Measurements from ENCODE around the gene DUSP14. TPM values are rescaled to one million over a fixed set of nuclear protein-coding genes. Genes with fewer than 3 reads are reported as not detected.
"Not testable (repeated sequence)": the region's sequence is repeated elsewhere in the genome, so short reads cannot be mapped to it uniquely, and the experiment has no call there.

DUSP14 gene
- total RNA-seq, 1 donor from 2014 or later, result 16.0 TPM

- no peak overlapping the region for H3K4me3 Mint-ChIP-seq
- no peak overlapping the region for H3K27ac Mint-ChIP-seq
- no peaks in the 10 kb centered on the region for H3K9me3 Mint-ChIP-seq
- H3K36me3 Mint-ChIP-seq, result peaks cover 5% of the 10 kb centered on the region
- no peak for DNase-seq (ENCODE audit: extremely low spot score, unreplicated experiment)
- no peaks in the 10 kb centered on the region for H3K27me3 Mint-ChIP-seq
- TF ChIP-seq CTCF (conservative IDR thresholded peaks at IDR 0.05), result no peak
- H3K4me1 Mint-ChIP-seq (ENCODE audit: unreplicated experiment), result peaks cover 5% of the 10 kb centered on the region
These were observed 15.6 kb downstream of the DUSP14 start for GRCh38 chr17:37505333-37505732.

- Mint-ChIP-seq H3K27me3 (no peaks in the 10 kb centered on the region), H3K9me3 (no peaks in the 10 kb centered on the region), H3K4me1 (ENCODE audit: unreplicated experiment) (peaks cover 5% of the 10 kb centered on the region), H3K27ac (no peak overlapping the region), H3K4me3 (no peak overlapping the region), H3K36me3 (peaks cover 5% of the 10 kb centered on the region)
- TF ChIP-seq CTCF (conservative IDR thresholded peaks at IDR 0.05), result peak; percentile 70
- no peak for DNase-seq (ENCODE audit: extremely low spot score, unreplicated experiment)
These were observed 17.0 kb downstream of the DUSP14 start for GRCh38 chr17:37506678-37507077.

- H3K9me3 Mint-ChIP-seq, result no peaks in the 10 kb centered on the region
- no peak overlapping the region for H3K27ac Mint-ChIP-seq
- H3K4me3 Mint-ChIP-seq, result no peak overlapping the region
- DNase-seq (ENCODE audit: extremely low spot score, unreplicated experiment), result no peak
- H3K4me1 Mint-ChIP-seq (ENCODE audit: unreplicated experiment), result peaks cover 7% of the 10 kb centered on the region
- H3K36me3 Mint-ChIP-seq, result peaks cover 5% of the 10 kb centered on the region
- H3K27me3 Mint-ChIP-seq, result no peaks in the 10 kb centered on the region
- TF ChIP-seq CTCF (conservative IDR thresholded peaks at IDR 0.05), result no peak
These were observed 17.4 kb downstream of the DUSP14 start for GRCh38 chr17:37507111-37507510.

GRCh38 chr17:37510056-37510455 is 20.4 kb downstream of the DUSP14 start:
- TF ChIP-seq CTCF (conservative IDR thresholded peaks at IDR 0.05), result no peak
- peaks cover 5% of the 10 kb centered on the region for H3K36me3 Mint-ChIP-seq

GRCh38 chr17:37511642-37512041 is 22.0 kb downstream of the DUSP14 start:
- H3K4me3 Mint-ChIP-seq; DNase-seq (ENCODE audit: extremely low spot score, unreplicated experiment); H3K4me1 Mint-ChIP-seq (ENCODE audit: unreplicated experiment); H3K27me3 Mint-ChIP-seq; H3K27ac Mint-ChIP-seq; H3K9me3 Mint-ChIP-seq; H3K36me3 Mint-ChIP-seq: not testable (repeated sequence)

More at GRCh38 chr17:37510056-37510455, 20.4 kb downstream of the DUSP14 start:
- H3K9me3 Mint-ChIP-seq, result no peaks in the 10 kb centered on the region
- H3K27ac Mint-ChIP-seq, result no peak overlapping the region
- DNase-seq (ENCODE audit: extremely low spot score, unreplicated experiment), result no peak
- H3K4me3 Mint-ChIP-seq, result no peak overlapping the region
- H3K27me3 Mint-ChIP-seq, result no peaks in the 10 kb centered on the region
- peaks cover 14% of the 10 kb centered on the region for H3K4me1 Mint-ChIP-seq (ENCODE audit: unreplicated experiment)

GRCh38 chr17:37512442-37513068 is 22.9 kb downstream of the DUSP14 start:
- H3K36me3 Mint-ChIP-seq, result peaks cover under 1% of the 10 kb centered on the region
- TF ChIP-seq CTCF (conservative IDR thresholded peaks at IDR 0.05), result no peak
- no peak for DNase-seq (ENCODE audit: extremely low spot score, unreplicated experiment)
- H3K4me3 Mint-ChIP-seq, result no peak overlapping the region
- no peaks in the 10 kb centered on the region for H3K27me3 Mint-ChIP-seq
- H3K4me1 Mint-ChIP-seq (ENCODE audit: unreplicated experiment), result peaks cover 8% of the 10 kb centered on the region
- no peaks in the 10 kb centered on the region for H3K9me3 Mint-ChIP-seq
- no peak overlapping the region for H3K27ac Mint-ChIP-seq
